ENCODE measurements around the gene CHCHD6.

Gene CHCHD6

GRCh38 chr3:126668450-126669401 lies 35.3 kb upstream of the CHCHD6 start:
- no peak for DNase-seq

DNA sequence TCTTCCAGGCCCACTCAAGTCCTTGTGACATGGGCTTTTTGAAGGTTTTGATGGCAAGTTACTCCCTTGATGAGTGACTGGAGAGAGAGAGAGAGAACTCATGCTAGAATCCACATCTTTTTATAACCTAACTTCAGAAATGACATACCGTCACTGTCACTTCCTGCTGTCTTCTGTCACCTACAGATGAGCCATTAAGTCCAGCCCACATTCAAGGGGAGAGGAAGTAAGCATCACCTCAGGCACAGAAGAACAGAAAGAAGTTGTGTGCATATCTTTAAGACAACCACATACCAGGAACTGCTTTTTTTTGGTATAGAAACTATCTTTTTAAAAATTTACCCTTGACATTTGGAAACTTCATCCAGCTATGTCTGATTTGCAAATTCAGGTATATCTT lies 32.5 kb upstream of the CHCHD6 start:
- no peak for DNase-seq

- DNase-seq = no peak
Measured at GRCh38 chr3:126672340-126672739, 31.7 kb upstream of the CHCHD6 start.

DNA sequence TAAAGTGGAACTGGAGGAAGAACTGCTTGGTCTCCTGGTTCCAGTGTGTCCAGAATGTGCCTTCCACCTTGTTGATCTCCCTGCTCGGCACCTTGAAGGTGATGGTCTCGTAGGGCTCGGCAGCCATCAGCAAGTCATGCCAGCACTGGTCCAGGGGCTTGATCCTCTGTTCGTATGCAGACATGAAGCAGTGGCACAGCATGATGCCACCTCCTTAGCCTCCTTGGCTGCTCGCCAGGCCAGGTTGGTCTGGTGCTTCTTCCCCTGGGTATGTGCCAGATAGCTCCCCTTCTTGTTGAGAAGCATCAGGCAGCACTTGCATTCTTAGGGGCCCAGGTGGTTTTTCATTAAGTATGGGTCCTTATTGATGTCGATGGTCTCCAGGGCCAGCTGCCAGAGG lies 31.3 kb upstream of the CHCHD6 start:
- DNase-seq = no peak

- DNase-seq = no peak
Measured at GRCh38 chr3:126676919-126677705, 26.9 kb upstream of the CHCHD6 start.

- no peak for DNase-seq
Measured at GRCh38 chr3:126677862-126678503, 26.1 kb upstream of the CHCHD6 start.

DNA sequence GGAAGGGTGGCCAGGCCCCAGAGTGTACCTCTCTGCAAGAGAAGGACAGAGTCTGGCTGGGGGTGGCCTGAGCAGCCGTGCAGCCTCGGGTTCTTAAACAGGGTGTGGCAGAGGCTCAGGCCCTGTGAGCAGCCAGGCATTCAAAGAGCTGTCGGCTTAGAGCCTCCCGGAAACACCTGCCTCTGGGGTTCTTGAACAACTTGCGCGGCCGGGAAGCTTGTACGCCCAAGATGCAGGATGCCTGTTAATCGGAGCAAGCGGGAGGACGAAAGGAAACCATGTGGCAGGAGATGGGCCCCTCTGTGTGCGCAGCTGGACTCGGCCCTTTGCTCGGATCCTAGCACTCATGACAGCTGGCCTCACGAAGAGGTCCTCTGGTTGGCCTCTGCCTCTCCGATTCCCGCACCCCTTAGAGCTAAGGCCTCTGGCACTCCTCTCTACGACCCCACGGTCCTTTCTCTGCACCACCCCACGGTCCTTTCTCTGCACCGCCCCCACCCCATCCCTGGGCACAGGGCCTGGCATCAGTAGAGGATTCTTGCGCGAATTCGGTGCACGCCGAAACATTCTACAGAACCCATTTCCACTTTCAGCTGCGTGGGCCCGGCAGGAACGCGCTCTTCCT lies 25.2 kb upstream of the CHCHD6 start:
- no peak for DNase-seq

DNA sequence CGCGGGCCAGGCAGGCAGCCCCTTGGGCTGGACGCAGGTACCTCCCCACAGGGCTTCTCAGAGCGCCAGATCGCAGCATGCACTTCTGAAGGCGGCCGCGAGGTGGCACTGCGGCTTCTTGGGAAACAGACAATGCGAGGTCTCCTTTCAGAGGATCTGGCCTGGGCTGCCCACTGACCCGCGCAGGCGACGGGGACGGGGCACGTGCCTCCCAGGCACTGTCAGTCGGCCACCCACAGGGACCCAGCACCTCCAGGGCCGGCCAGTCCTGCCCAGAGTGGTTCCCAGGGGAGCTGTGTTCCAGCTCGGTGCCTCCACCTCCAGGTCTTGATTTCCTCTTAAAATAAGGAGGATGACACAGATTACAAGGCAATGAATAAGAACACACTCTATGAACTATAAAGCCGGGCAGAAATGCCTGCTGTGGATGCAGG lies 24.7 kb upstream of the CHCHD6 start:
- DNase-seq = peak; percentile 77

DNA sequence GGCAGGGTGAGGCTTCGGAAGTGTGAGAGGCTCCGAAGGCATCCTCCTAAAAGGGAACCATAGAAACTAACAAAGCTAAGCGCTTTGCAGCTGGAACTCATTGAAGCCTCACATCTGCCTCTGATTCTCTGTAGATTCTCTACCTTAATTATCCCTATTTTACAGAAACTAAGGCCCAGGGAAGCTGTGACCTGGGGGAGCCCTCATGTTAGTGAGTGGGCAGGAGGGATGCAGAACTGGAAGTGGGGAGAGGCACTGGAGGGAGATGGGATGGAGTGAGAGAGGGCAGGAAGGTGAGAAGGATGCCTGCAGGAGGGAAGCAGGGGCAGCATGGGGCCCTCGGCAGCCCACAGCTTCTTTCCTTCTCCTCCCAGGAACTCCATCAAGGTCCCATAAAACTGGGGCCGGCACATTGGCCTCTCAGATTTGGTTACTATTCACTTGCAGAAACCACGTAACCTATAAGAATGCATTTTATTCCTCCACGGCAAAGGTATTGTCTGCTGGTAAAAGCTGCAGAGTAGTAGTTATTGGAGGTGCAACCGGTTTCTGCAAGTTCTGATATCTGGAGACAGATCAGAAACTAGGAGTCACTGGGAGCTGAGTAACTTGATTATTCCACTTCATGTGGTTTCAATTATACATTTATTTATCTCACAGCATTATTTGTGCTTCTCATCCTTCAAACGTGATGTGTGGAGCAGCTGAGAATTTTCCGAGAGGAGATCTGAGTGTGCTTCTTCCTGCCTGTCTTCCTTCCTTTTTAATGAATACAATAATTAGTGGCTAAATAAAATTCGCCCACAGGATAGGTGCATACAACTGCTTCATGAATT lies 24.0 kb upstream of the CHCHD6 start:
- DNase-seq = no peak

DNA sequence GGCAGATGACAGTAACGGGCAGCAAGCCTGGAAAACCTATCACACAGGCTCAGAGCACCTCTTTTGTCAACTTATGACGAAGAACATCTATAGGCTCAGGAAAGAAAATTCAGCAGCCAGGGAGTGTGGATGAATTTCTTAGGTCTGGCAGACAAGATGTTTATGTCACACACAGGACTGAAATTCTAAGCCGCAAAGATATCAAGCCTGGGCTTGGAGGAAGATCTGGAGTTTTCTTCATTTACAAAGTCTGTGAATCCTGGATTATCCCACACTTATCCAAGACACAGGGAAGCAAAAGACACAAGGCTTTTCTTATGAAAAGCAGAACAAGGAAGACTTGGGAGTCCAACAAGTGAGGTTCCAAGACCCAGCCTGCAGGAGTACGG lies 23.4 kb upstream of the CHCHD6 start:
- no peak for DNase-seq

- no peak for DNase-seq
Measured at GRCh38 chr3:126682009-126682408, 22.0 kb upstream of the CHCHD6 start.

DNA sequence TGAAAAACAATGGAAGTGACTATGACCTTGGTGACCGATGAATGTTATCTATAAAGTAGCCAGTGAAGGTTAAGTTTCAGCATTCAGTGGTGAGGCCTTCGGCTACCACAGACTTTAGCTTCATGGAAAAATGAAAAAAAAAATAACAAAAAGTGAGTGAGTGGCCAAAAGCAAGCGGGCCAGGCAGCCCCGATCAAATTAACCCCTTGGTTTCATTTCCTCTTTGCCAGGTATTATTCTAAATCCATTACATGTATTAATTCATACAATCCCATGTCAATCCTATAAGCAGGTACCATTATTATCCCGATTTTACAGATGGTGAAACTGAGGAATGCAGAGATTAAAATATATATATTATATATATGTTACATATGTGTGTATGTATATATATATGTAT lies 21.0 kb upstream of the CHCHD6 start:
- DNase-seq = no peak

DNA sequence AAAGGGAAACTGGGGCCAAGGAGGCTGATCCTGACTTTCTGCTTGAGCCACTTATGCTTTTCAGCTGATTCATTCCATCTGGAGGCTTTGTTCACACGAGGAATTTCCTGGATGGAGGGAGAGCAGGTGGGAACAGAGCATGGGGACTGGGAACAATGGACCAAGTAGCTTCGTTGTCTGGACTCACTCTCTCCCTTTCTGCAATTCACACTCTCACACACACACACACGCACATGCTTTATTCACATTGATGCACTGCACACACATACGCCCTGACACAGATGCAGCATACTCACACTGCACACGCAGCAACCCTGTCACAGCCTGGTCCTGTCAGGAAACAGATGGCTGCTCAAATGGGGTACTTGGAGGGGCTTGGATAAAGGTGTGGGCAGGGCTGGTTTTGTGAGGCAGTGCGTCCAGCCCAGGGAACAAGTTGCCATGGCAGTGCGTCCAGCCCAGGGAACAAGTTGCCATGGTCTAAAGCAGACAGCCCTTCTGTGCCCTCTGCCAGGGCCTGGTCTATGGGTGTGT lies 19.8 kb upstream of the CHCHD6 start:
- no peak for DNase-seq

DNA sequence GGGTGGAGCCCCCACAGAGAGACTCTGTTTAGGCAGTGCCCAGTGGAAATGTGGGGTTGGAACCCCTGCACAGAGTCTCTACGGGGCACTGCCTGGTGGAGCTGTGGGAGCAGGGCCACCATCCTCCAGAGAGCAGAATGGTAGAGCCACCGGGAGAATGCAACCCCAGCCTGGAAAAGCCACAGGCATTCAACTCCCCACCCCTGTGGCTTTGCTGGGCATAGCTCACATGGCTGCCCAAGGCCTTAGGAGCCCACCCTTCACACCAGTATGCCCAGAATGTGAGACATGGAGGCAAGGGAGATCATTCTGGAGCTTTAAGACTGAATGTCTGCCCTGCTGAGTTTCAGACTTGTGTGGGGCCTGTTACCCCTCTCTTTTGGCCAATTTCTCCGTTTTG lies 19.0 kb upstream of the CHCHD6 start:
- no peak for DNase-seq

GRCh38 chr3:126685493-126685892 lies 18.5 kb upstream of the CHCHD6 start:
- no peak for DNase-seq

- DNase-seq = no peak
Measured at GRCh38 chr3:126691765-126692164, 12.3 kb upstream of the CHCHD6 start.

DNA sequence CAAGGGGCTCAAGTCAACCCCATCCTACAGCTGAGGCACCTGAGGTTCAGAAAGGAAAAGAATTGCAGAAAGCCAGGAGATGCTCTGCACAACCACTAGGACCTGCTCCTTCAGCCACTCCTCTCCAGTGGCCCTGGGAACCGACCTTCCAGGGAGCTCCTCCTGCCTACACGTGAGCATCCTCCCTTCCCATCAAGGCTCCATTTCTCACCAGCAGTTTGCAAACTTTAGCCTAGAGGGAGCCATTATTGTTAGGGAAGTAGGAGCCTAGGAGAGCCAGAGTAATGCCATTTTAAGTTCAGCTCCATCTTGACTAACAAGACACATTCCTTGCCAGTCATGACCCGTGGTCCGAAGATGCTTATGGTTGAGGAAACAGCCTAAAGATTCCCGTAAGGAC lies 11.2 kb upstream of the CHCHD6 start:
- no peak for DNase-seq

GRCh38 chr3:126693921-126694320 lies 10.1 kb upstream of the CHCHD6 start:
- no peak for DNase-seq

- no peak for DNase-seq
Measured at GRCh38 chr3:126696701-126697267, 7.3 kb upstream of the CHCHD6 start.

GRCh38 chr3:126699011-126699410 lies 5.0 kb upstream of the CHCHD6 start:
- DNase-seq = no peak

- peak; percentile 7 for DNase-seq
Measured at GRCh38 chr3:126704494-126705214, 614 bp downstream of the CHCHD6 start.

All from hematopoietic multipotent progenitor cell treated with erythropoietin and hydrocortisone succinate and interleukin-3 and kit ligand, for 6 days (in vitro differentiated cells).